ENCODE data around the gene BORCS5.

- TF ChIP-seq CTCF (conservative IDR thresholded peaks at IDR 0.05; ENCODE audit: low read depth, low read length) (no peak), EZH2 (IDR thresholded peaks at IDR 0.05; ENCODE audit: borderline replicate concordance, low read depth, low read length, poor library complexity, severe bottlenecking) (no peak)
These were observed 86.6 kb downstream of the BORCS5 start for GRCh38 chr12:12443431-12443878.

Data from A673 (cell line).